ENCODE data around the gene TRABD2B. TPM values are rescaled to one million over a fixed set of nuclear protein-coding genes. Genes with fewer than 3 reads are reported as not detected.

Gene TRABD2B
- polyA plus RNA-seq, result not detected

DNA sequence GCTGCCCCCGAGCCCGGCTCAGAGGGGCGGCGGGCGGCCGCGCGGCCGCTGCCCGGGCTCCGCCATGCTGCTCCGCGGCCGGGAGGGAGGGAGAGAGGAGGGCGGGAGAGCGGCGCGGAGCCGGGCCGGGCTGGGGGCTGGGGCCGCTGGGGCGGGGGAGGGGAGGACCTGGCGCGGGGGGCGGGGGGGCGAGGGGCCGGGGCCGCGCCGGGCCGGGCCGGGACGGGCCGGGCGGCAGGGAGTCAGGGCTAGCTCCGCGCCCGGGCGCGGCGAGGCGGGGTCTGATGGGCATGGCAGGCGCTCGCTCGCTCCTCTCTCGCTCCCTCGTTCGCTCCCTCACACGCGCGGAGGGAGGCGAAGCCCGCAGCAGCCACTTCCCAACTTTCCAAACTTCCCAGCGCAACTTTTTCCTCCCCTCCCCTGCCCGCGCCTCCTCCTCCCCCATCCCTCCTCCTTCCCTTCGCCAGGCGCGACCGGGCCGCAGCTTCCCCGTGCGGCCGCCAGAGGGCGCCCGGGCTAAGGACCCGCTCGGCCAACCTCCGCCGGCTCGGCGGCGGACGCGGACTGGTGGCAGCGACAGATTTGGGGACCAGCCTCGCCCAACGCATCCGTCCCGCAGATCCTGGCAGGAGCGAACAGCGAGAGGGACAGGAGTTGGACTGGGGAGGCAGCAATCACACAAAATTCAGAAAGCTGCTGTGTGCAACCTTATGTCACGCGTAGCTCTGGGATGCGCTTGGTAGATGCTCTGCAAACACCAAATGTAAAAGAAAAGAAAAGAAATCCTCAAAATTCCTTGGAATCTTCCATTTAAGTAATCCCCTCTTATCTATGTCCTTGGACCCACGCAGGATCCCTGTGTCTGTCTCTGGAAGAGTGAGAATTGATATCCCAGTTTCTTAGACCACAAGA is at the start of gene TRABD2B:
Gene TRABD2B, minus strand, starts transcription at position 97 of the 912 bp plus-strand sequence.
- peak within 1 kb of the TSS in 1 of 3 donors; percentile 35 for H3K27ac Mint-ChIP-seq
- H3K9me3 Mint-ChIP-seq, result no peaks in the 10 kb centered on the region
- peak within 1 kb of the TSS in 3 of 4 donors; percentile 71 to 87 (median 75) for H3K4me3 Mint-ChIP-seq
- H3K27me3 Mint-ChIP-seq, result peaks cover 42% of the 10 kb centered on the region
- H3K36me3 Mint-ChIP-seq, result no peaks in the 10 kb centered on the region
- peaks cover 0 to 5% (median 5%) of the 10 kb centered on the region in 3 donors for H3K4me1 Mint-ChIP-seq

DNA sequence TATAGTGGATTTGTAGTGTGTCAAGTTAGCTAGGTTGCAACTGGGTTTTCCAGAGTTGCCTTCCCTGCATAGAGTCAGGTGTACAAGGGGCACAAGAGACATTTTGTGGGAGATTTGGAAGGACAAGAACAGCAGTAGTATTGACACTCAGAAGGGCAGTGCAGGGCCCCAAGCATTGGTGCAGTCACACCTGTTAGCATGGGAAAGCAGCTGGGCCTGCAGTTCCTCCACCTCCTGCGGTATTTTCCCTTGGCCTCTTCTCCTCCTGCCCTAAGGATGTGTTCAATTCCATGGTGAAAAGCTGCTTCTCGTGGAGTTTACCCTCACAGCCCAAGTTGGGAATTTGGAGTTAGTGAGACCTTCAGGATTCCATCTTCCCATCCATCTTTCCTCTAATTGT is 47.1 kb upstream of the TRABD2B start:
- Mint-ChIP-seq H3K27ac (no peak overlapping the region), H3K27me3 (peaks cover 5% of the 10 kb centered on the region), H3K4me1 (no peaks in the 10 kb centered on the region), H3K36me3 (no peaks in the 10 kb centered on the region), H3K4me3 (no peak overlapping the region), H3K9me3 (no peaks in the 10 kb centered on the region)

DNA sequence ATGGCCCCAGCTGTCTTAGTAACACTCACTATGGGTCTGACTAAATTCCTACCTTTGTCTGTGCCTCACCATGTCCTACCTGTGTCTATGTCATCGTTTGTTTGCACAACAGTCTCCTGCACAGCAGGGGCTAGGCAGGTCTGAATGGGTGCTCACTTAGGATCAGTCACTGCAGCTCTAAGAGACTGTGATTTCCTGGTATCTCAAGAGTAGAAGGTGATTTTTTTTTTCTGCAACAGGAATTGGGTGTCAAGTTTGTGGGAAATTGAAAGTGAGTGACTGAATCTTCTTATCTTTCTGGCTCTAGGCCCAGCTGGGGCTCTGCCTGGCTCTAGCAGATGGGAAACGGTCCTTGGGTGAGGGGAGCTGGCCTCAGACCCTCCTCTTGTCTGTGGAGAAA is 46.4 kb upstream of the TRABD2B start:
- Mint-ChIP-seq H3K4me1 (no peaks in the 10 kb centered on the region), H3K4me3 (no peak overlapping the region), H3K27me3 (peaks cover 5% of the 10 kb centered on the region), H3K9me3 (no peaks in the 10 kb centered on the region), H3K27ac (no peak overlapping the region), H3K36me3 (no peaks in the 10 kb centered on the region)

- H3K27ac Mint-ChIP-seq, result no peak overlapping the region
- no peaks in the 10 kb centered on the region for H3K36me3 Mint-ChIP-seq
- no peaks in the 10 kb centered on the region for H3K4me1 Mint-ChIP-seq
- peaks cover 4% of the 10 kb centered on the region for H3K27me3 Mint-ChIP-seq
- no peak overlapping the region for H3K4me3 Mint-ChIP-seq
- no peaks in the 10 kb centered on the region for H3K9me3 Mint-ChIP-seq
These were observed 43.0 kb upstream of the TRABD2B start for GRCh38 chr1:48040154-48040553.

DNA sequence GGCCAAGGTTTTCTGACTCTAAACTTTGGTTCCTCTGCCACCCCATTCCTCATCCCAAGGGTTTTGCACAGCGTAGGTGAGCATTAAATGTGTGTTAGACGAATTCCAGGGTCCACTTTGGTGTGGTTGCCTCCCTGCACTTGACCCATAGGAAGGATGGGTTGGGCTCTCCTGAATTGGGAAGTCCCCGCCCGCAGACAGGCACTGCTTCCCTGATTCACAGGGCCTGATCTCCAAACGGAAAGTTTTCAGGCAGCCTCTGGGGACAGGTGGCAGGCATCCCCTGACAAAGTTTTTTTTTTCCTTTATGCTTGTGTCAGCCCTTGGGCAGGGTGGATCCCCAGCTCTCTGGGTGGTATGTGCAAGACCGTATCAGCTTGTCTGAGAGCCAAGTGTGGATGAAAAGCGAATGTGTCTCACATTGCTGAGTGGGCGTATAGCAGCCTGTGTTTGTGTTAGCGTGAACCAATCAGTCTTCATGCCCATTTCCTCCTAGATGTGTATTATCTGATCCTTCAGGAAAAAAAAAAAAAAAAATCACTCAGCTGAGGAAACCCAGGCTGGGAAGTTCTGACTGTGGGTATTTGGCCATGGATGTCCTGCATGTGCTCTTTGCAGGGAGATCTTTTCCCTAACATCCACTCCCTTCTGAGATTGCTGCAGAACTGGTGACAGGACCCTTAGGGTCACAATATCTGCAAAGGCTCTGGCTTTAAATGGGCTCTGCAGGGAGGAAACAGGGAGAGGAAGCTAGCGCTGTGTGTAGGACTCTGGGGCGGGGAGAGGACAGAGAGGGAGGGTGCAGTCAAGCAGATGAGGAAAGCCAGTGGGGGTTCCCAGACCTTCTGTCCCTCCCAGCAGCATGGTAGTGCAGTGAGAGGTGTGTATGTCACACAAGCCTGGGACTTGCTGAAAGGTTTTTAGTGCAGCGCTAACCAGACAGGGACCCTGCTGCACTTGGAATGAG is 42.2 kb upstream of the TRABD2B start:
- H3K36me3 Mint-ChIP-seq, result no peaks in the 10 kb centered on the region
- H3K27me3 Mint-ChIP-seq, result peaks cover 4% of the 10 kb centered on the region
- no peaks in the 10 kb centered on the region for H3K9me3 Mint-ChIP-seq
- H3K4me1 Mint-ChIP-seq, result no peaks in the 10 kb centered on the region
- no peak overlapping the region for H3K27ac Mint-ChIP-seq
- no peak overlapping the region for H3K4me3 Mint-ChIP-seq

DNA sequence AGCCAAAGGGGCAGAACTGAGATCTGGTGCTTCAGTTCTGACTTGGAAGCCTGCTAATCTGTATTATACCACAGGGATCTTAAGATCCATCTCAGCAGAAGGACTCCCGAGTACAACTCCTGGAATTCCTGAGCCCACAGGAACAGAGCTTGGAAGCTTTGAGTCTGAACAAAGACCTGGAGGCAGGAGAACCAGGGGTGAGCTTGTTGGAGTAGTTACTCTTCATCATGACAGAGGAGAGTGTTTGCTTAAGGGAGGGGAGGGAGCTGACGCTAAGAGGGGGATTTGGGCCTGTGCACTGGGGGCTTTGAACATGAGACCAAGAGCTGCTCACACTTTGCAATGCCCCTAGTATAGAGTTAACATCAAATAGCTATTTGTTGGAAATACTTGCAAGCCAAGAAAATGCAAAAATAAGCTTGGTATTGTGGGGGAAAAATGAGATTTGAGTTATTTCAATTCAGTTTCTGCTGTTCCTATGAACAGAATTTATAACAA is 41.1 kb upstream of the TRABD2B start:
- Mint-ChIP-seq H3K27me3 (peaks cover 4% of the 10 kb centered on the region), H3K9me3 (no peaks in the 10 kb centered on the region), H3K36me3 (no peaks in the 10 kb centered on the region), H3K27ac (no peak overlapping the region), H3K4me3 (no peak overlapping the region), H3K4me1 (no peaks in the 10 kb centered on the region)

GRCh38 chr1:48036710-48037355 is 39.6 kb upstream of the TRABD2B start:
- Mint-ChIP-seq H3K9me3 (no peaks in the 10 kb centered on the region), H3K4me3 (no peak overlapping the region), H3K27ac (no peak overlapping the region), H3K4me1 (no peaks in the 10 kb centered on the region), H3K27me3 (peaks cover 4% of the 10 kb centered on the region), H3K36me3 (no peaks in the 10 kb centered on the region)

DNA sequence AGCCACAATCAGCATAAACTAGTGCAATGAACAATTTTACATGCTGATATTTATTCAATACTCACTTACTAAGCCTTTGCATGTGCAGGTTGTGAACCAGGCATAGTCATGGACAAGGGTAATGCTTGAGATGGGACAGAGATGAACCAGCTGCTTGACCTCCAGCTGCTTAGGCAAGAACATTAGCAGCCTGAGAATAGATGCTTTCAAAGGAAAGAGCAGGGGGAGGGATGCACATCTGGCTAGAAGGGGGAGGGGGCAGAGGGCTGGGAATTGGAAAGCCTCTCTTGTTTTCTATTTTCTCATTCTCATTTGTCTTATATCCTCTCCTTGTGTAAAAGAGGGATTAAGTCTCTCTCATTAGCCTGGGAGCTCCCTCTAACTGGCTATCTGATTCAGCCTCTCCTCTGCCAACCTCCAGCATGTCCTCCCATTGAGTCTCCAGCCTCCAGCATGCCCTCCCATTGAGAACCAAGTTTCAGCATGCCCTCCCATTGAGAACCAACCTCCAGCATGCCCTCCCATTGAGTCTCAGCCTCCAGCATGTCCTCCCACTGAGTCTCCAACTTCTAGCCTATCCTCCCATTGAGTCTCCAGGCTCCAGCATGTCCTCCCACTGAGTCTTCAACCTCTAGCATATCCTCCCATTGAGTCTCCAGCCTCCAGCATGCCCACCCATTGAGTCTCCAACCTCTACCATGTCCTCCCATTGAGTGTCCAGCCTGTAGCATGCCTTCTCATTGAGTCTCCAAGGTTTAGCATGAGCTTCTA is 38.4 kb upstream of the TRABD2B start:
- H3K27ac Mint-ChIP-seq, result no peak overlapping the region
- no peaks in the 10 kb centered on the region for H3K9me3 Mint-ChIP-seq
- no peak overlapping the region for H3K4me3 Mint-ChIP-seq
- peaks cover 4% of the 10 kb centered on the region for H3K27me3 Mint-ChIP-seq
- H3K4me1 Mint-ChIP-seq, result no peaks in the 10 kb centered on the region
- no peaks in the 10 kb centered on the region for H3K36me3 Mint-ChIP-seq

- Mint-ChIP-seq H3K4me1 (no peaks in the 10 kb centered on the region), H3K27ac (no peak overlapping the region), H3K27me3 (peaks cover 3% of the 10 kb centered on the region), H3K36me3 (peaks cover 1% of the 10 kb centered on the region), H3K4me3 (no peak overlapping the region), H3K9me3 (no peaks in the 10 kb centered on the region)
These were observed 36.4 kb upstream of the TRABD2B start for GRCh38 chr1:48033495-48034045.

- Mint-ChIP-seq H3K27me3 (peaks cover 3% of the 10 kb centered on the region), H3K36me3 (peaks cover 1% of the 10 kb centered on the region), H3K9me3 (no peaks in the 10 kb centered on the region), H3K27ac (peak overlapping the region in 1 of 3 donors; percentile 54), H3K4me3 (no peak overlapping the region), H3K4me1 (no peaks in the 10 kb centered on the region)
These were observed 34.5 kb upstream of the TRABD2B start for GRCh38 chr1:48031676-48032075.

DNA sequence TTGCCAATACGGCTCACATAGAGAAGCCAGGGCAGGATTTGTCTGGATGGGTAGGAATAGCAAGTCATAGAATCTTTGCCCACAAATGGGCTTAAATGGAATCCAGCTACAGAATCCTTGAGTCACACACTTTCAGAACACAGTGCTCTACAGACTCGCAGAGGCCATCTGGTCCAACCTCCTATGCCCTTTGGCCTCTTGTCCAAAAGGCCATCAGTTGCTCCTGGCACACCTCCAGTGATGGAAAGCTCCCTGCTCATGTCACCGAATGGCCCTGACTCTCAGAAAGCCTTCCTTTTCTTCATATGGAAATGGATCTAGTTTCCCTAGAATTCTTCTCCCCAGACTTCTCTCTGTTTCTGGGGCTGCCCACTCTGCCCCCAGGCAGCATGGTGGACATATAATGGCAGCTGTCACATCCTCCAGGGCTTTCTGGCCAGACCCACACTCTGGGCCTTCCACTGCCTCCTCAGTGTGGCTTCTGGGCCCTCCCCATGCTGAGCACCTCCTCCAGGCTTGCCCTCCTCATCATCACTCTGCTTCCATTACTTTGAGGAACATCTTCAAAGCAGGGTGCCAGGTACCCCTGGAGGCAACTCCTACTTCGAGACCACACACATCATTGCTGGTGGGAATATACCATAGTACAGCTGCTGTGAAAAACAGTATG is 33.6 kb upstream of the TRABD2B start:
- peaks cover 2% of the 10 kb centered on the region for H3K27me3 Mint-ChIP-seq
- H3K27ac Mint-ChIP-seq, result no peak overlapping the region
- peaks cover 1% of the 10 kb centered on the region for H3K36me3 Mint-ChIP-seq
- no peaks in the 10 kb centered on the region for H3K9me3 Mint-ChIP-seq
- H3K4me3 Mint-ChIP-seq, result no peak overlapping the region
- H3K4me1 Mint-ChIP-seq, result no peaks in the 10 kb centered on the region

- peaks cover 2% of the 10 kb centered on the region for H3K27me3 Mint-ChIP-seq
These were observed 33.0 kb upstream of the TRABD2B start for GRCh38 chr1:48030211-48030610.

DNA sequence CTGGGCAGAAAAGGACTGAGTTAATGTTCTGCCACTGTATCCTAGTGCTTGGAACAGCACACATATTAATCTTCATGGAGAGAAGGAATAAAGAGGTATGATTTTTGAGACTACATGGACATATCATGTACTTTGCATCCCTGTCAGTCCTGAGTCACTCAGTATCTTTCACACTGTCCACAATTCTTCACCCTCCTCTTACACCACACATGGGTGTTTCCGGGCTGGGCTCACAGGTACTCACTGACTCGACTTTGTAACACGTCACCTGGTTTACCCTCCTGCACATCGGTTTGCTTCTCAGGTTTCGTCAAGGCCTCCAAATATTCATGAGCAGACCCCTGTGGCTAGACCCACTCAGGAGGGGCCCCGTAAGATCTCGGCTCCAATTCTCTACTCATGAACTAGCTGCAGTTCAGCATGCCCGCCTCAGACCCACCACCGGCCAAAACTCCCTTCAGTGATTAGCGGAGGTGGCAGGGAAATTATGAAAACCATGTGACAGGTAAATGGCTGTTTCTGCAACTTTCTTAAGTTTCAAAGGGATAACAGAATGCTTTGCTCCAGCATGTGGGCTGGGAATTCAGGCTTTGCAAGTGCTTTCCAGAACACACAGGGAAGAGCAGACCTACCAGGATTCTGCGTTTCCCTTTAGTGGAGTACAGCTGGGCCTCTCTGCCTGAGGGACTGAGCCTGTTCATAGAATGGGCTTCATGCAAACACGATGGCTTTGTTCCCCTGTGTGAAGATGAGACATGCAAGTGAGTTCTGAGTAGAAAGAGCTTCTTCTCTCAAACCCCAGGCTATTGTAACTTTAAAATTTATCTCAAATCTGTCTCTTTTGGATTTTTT is 31.3 kb upstream of the TRABD2B start:
- H3K27me3 Mint-ChIP-seq, result peaks cover 2% of the 10 kb centered on the region
- H3K36me3 Mint-ChIP-seq, result peaks cover 1% of the 10 kb centered on the region
- H3K4me1 Mint-ChIP-seq, result no peaks in the 10 kb centered on the region
- no peak overlapping the region for H3K27ac Mint-ChIP-seq
- no peak overlapping the region for H3K4me3 Mint-ChIP-seq
- H3K9me3 Mint-ChIP-seq, result no peaks in the 10 kb centered on the region

More at GRCh38 chr1:48030211-48030610, 33.0 kb upstream of the TRABD2B start:
- Mint-ChIP-seq H3K36me3 (peaks cover 1% of the 10 kb centered on the region), H3K4me3 (no peak overlapping the region), H3K27ac (peak overlapping the region in 1 of 3 donors; percentile 0), H3K9me3 (no peaks in the 10 kb centered on the region), H3K4me1 (no peaks in the 10 kb centered on the region)

Data from IgD-negative memory B cell (primary cell).